ENCODE measurements around the gene C11orf98.
"Not testable (repeated sequence)": the region's sequence is repeated elsewhere in the genome, so short reads cannot be mapped to it uniquely, and the experiment has no call there.

- not testable (repeated sequence) for TF ChIP-seq POLR2A (IDR thresholded peaks at IDR 0.05; ENCODE audit: low read depth, low read length); POLR2AphosphoS5 (IDR thresholded peaks at IDR 0.05; ENCODE audit: low read depth, low read length); TAF1 (IDR thresholded peaks at IDR 0.05; ENCODE audit: borderline replicate concordance, low read depth, low read length)
Observed at GRCh38 chr11:62693624-62694023, 28.6 kb upstream of the C11orf98 start.
